Stomach smooth muscle (tissue), 2 donors: Measurements from ENCODE around the gene RNF2.

Experiments used
- H3K27ac ChIP-seq: one replicate; pipeline ENCODE4 v1.7.0; 2013; ENCODE audit warnings: mild to moderate bottlenecking, low read length, inconsistent platforms
- H3K27me3 ChIP-seq, 2 donors: one replicate each; pipeline ENCODE4 v1.7.0; 2013; ENCODE audit warnings: low read length in 2 of 2; ENCODE audit not compliant: insufficient read depth in 2 of 2, control insufficient read depth in 1 of 2
- H3K36me3 ChIP-seq, 2 donors: one replicate each; pipeline ENCODE4 v1.7.0; 2013; ENCODE audit warnings: low read length in 2 of 2; ENCODE audit not compliant: control insufficient read depth in 2 of 2, insufficient read depth in 2 of 2
- H3K4me1 ChIP-seq: one replicate; pipeline ENCODE4 v1.7.0; 2013; ENCODE audit warnings: low read length; ENCODE audit not compliant: control insufficient read depth, insufficient read depth
- H3K4me3 ChIP-seq, 2 donors: one replicate each; pipeline ENCODE4 v1.7.0; 2013; ENCODE audit warnings: low read length in 2 of 2
- H3K9ac ChIP-seq, 2 donors: one replicate each; pipeline ENCODE4 v1.7.0; 2013; ENCODE audit warnings: low read length in 2 of 2, mild to moderate bottlenecking in 1 of 2
- H3K9me3 ChIP-seq, 2 donors: one replicate each; pipeline ENCODE4 v1.7.0; 2013; ENCODE audit warnings: low read length in 2 of 2; ENCODE audit not compliant: control insufficient read depth in 2 of 2
- donor health status: healthy.
- donor health status: Pancreatic carcinoma.

RNF2 gene

DNA sequence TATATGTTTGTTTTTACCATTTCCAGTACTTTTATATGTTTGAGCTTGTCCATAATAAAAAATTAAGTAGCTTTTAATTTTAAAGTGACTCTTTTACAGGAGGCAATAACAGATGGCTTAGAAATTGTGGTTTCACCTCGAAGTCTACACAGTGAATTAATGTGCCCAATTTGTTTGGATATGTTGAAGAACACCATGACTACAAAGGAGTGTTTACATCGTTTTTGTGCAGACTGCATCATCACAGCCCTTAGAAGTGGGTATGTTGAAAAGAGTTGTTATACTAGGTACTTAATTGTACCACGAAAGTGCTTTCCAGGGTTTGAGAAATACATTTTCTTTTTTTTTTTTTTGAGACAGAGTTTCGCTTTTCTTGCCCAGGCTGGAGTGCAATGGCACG lies 46.1 kb downstream of the RNF2 start:
- Histone ChIP-seq H3K4me1 (no peaks in the 10 kb centered on the region), H3K9ac (no peak overlapping the region), H3K36me3 (peaks cover 0 to 7% of the 10 kb centered on the region in 2 donors), H3K27me3 (no peaks in the 10 kb centered on the region), H3K27ac (no peak overlapping the region), H3K4me3 (no peak overlapping the region), H3K9me3 (no peaks in the 10 kb centered on the region)

DNA sequence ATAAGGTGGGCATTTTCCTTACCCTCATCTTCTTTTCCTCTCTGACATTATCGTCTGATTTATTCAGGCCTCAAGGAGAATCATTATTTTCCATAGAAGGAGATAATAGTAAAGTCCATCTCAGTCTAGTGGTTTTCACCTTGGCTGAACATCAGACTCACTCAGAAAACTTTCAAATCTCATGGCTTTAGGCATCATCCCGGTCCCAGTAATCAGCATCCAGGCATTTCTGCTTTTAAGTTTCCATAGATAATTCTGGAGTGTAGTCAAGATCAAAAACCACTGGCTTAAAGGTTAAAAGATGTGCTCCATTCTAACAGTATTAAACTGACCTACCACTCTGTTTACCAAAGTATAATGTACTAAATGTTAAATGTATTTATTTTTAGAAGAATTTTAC lies 49.4 kb downstream of the RNF2 start:
- no peaks in the 10 kb centered on the region for H3K9me3 ChIP-seq
- no peaks in the 10 kb centered on the region for H3K27me3 ChIP-seq
- H3K4me1 ChIP-seq = no peaks in the 10 kb centered on the region
- no peak overlapping the region for H3K27ac ChIP-seq
- H3K4me3 ChIP-seq = no peak overlapping the region
- H3K36me3 ChIP-seq = peaks cover 0 to 7% of the 10 kb centered on the region in 2 donors
- H3K9ac ChIP-seq = no peak overlapping the region

DNA sequence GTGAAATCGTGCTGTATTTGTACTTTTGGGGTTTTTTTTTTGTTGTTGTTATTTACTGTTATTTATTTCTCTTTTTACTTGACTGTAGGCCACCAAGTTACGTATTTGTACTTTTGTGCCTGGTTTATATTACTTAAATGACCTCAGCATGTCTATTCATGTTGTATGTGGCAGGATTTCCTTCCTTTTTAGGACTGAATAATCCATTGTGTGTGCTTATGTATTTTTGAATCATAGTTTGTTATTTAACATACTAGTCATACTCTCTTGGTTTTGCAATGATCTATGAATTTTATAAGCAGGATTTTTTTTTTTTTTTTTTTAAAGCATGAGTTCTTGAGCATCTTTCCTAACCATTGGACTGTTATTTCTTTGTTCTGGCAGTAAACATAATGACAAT lies 51.2 kb downstream of the RNF2 start:
- H3K27me3 ChIP-seq = no peaks in the 10 kb centered on the region
- no peaks in the 10 kb centered on the region for H3K9me3 ChIP-seq
- H3K4me3 ChIP-seq = no peak overlapping the region
- H3K9ac ChIP-seq = no peak overlapping the region
- no peaks in the 10 kb centered on the region for H3K4me1 ChIP-seq
- no peak overlapping the region for H3K27ac ChIP-seq
- H3K36me3 ChIP-seq = peaks cover 0 to 7% of the 10 kb centered on the region in 2 donors

DNA sequence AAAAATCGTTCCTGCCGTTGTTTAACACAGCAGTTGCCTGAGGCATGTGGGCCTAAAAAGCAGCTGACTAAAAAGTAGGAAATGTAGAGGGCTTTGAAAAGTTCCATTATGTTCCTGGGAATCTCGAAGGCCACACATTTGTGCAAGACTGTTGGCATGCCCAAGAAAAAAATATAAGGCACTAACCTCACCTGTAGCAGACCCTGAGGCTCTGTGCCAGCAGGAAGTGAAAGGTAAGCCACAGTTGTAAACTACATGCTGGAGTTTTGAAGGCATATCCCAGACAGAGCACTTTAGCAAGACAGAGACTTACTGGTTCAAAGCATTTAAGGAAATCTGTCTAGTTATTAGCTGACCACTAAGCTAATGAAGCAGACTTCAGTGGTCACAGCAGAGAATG lies 58.7 kb downstream of the RNF2 start:
- Histone ChIP-seq H3K36me3 (peaks cover 0 to 10% of the 10 kb centered on the region in 2 donors), H3K27ac (no peak overlapping the region), H3K27me3 (no peaks in the 10 kb centered on the region), H3K9me3 (peaks cover under 1 to 5% of the 10 kb centered on the region in 2 donors), H3K4me1 (no peaks in the 10 kb centered on the region), H3K9ac (no peak overlapping the region), H3K4me3 (no peak overlapping the region)

DNA sequence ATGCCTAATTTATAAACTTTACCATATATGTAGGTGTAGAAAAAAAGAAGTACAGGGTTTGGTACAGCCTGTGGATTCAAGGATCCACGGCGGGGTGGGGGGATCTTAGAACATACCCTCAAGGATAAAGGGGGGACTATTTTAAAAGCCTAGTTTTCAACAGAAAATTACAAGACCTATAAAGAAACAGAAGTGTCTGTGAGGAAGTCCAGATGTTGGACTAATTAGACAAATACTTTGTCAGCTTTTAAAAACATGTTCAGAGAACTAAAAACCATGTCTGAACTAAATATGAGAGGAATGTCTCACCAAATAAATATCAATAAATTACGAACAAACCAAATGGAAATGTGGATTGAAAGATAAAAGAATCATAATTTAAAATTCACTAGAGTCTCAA lies 59.8 kb downstream of the RNF2 start:
- H3K36me3 ChIP-seq = peaks cover 0 to 10% of the 10 kb centered on the region in 2 donors
- no peak overlapping the region for H3K27ac ChIP-seq
- no peaks in the 10 kb centered on the region for H3K4me1 ChIP-seq
- H3K4me3 ChIP-seq = no peak overlapping the region
- no peak overlapping the region for H3K9ac ChIP-seq
- H3K27me3 ChIP-seq = no peaks in the 10 kb centered on the region
- peaks cover 5 to 6% of the 10 kb centered on the region in 2 donors for H3K9me3 ChIP-seq

DNA sequence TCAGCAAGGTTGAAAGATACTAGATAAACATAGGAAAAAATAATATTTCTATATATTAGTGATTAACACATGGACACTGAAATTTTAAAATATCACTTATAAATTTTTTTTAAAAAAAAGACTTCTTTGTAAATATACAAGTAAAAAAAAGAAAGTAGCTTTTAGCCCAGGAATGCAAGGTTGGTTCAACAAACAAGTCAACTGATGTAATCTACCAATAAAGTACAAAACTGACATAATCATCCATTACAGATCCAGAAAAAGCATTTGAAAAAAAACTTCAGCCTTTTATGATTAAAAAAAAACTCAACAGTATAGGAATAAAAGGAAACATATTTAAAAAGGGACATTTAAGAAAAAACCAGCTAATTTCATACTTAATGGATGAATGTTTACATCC lies 63.0 kb downstream of the RNF2 start:
- Histone ChIP-seq H3K27ac (no peak overlapping the region), H3K4me1 (no peaks in the 10 kb centered on the region), H3K4me3 (no peak overlapping the region), H3K9ac (no peak overlapping the region), H3K36me3 (peaks cover 0 to 10% of the 10 kb centered on the region in 2 donors), H3K9me3 (peaks cover 5 to 6% of the 10 kb centered on the region in 2 donors), H3K27me3 (no peaks in the 10 kb centered on the region)

DNA sequence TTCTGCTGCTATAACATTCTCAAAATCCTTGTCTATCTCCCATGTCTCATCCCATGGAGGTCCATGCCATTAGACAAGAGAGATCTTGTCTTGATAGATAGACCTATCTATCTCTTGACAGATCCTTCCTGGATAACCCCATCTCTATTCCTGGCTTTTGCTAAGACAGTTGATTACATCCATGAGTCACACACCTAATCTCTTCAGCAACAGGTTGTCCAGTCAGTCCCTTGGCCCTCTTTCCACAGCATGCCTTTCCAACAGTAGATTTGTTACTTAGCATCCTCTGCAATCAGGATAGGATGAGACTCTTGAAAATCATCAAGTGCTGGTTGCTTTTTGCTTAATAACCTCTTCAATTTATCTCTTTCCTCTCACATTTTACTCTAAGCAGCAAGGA lies 64.8 kb downstream of the RNF2 start:
- H3K9me3 ChIP-seq = peaks cover 5 to 6% of the 10 kb centered on the region in 2 donors
- no peak overlapping the region for H3K4me3 ChIP-seq
- no peaks in the 10 kb centered on the region for H3K27me3 ChIP-seq
- no peaks in the 10 kb centered on the region for H3K36me3 ChIP-seq
- no peak overlapping the region for H3K27ac ChIP-seq
- no peak overlapping the region for H3K9ac ChIP-seq
- H3K4me1 ChIP-seq = no peaks in the 10 kb centered on the region

DNA sequence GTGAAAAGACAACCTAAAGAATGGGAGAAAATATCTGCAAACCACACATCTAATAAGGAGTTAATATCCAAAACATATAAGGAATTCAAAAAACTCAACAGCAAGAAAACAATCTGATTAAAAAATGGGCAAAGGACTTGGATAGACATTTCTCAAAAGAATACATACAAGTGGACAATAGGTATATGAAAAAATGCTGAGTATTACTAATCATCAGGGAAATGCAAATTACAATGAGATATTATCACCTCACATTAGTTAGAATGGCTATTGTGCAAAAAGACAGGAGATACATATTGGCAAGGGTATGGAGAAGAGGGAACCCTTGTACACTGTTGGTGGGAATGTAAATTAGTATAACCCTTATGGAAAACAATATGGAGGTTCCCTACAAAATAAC lies 66.5 kb downstream of the RNF2 start:
- Histone ChIP-seq H3K27me3 (no peaks in the 10 kb centered on the region), H3K9me3 (peaks cover 5 to 6% of the 10 kb centered on the region in 2 donors), H3K4me1 (no peaks in the 10 kb centered on the region), H3K4me3 (no peak overlapping the region), H3K9ac (no peak overlapping the region), H3K36me3 (no peaks in the 10 kb centered on the region), H3K27ac (no peak overlapping the region)

DNA sequence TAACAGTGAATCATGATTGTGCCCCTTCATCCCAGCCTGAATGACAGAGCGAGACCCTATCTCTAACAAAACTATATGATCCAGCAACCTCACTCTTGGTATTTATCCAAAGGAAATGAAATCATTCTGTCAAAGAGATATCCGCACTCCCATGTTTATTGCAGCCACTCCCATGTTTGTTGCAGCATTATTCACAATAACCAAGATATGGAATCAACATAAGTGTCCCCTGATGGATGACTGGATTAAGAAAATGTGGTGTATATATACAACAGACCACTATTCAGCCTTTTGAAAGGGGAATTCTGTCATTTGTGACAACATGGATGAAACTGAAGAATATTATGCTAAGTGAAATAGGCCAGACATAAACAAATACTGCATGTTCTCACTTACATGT lies 67.0 kb downstream of the RNF2 start:
- H3K27me3 ChIP-seq = no peaks in the 10 kb centered on the region
- no peak overlapping the region for H3K27ac ChIP-seq
- no peak overlapping the region for H3K4me3 ChIP-seq
- H3K9me3 ChIP-seq = peaks cover 5 to 6% of the 10 kb centered on the region in 2 donors
- H3K36me3 ChIP-seq = no peaks in the 10 kb centered on the region
- H3K9ac ChIP-seq = no peak overlapping the region
- H3K4me1 ChIP-seq = no peaks in the 10 kb centered on the region

DNA sequence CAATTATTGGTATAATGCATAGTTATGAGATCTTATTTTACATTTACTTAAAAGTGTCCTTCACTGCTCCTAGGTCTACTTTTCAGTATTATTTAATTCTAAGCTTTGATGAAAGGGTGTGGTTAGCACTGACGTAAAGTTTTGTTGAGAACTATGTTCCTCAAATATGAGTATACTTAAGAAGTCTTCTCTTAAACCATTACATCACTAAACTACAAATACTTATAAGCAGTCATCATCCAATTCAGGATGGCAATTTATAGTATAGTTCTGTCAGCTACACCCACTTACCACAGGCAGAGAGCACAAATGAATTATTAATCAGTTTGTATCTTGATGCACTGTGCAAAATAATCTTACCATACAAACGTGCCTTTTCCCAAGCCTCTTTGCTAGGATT lies 84.3 kb downstream of the RNF2 start:
- H3K36me3 ChIP-seq = peaks cover 19 to 23% of the 10 kb centered on the region in 2 donors
- H3K9me3 ChIP-seq = peaks cover 0 to 3% of the 10 kb centered on the region in 2 donors
- H3K27me3 ChIP-seq = no peaks in the 10 kb centered on the region
- no peaks in the 10 kb centered on the region for H3K4me1 ChIP-seq
- H3K9ac ChIP-seq = no peak overlapping the region
- H3K4me3 ChIP-seq = no peak overlapping the region
- no peak overlapping the region for H3K27ac ChIP-seq

DNA sequence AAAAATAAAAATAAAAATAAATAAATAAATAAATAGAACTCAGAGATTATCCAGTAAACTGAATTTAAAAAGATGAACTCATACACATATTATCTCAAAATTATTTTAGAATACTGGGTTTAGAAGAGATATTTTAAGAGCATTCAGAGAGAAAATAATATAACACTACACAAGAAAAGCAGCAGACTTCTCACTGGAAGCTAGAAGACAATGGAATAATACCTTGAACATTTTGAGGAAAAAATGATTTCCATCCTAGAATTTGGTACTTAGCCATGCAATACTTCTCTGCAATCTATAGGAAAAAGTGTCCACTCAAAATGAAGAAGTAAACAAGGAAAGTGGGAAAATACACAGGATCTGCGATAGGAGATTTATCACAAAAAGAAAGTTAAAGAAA lies 87.2 kb downstream of the RNF2 start:
- no peak overlapping the region for H3K4me3 ChIP-seq
- H3K27ac ChIP-seq = no peak overlapping the region
- H3K9ac ChIP-seq = no peak overlapping the region
- H3K27me3 ChIP-seq = no peaks in the 10 kb centered on the region
- peaks cover 7 to 12% of the 10 kb centered on the region in 2 donors for H3K36me3 ChIP-seq
- H3K4me1 ChIP-seq = no peaks in the 10 kb centered on the region
- H3K9me3 ChIP-seq = peaks cover 0 to 3% of the 10 kb centered on the region in 2 donors
